GM19438 (cell line): ENCODE measurements around the gene AHNAK2.
"Not testable (repeated sequence)": the region's sequence is repeated elsewhere in the genome, so short reads cannot be mapped to it uniquely, and the experiment has no call there.

ENCODE experiments used
- ATAC-seq: cut with Tn5 transposase; IDR thresholded peaks from one replicate; pipeline ENCODE4 v1.9.1; 2021; ENCODE audit warnings: low read depth; ENCODE audit not compliant: unreplicated experiment

AHNAK2 gene

GRCh38 chr14:104977681-104978653, at the start of gene AHNAK2:
AHNAK2 (minus strand) TSS chr14:104978374; CDS start chr14:104978237, 137 bp downstream.
- ATAC-seq: no peak

GRCh38 chr14:105027718-105028117, 49.5 kb upstream of the AHNAK2 start:
- ATAC-seq: not testable (repeated sequence)

GRCh38 chr14:105026802-105027563, 48.8 kb upstream of the AHNAK2 start:
- no peak for ATAC-seq

- ATAC-seq: peak; percentile 42
These were observed 48.0 kb upstream of the AHNAK2 start for GRCh38 chr14:105026033-105026785.

GRCh38 chr14:105025429-105025828, 47.3 kb upstream of the AHNAK2 start:
- ATAC-seq: no peak

- ATAC-seq: no peak
These were observed 45.8 kb upstream of the AHNAK2 start for GRCh38 chr14:105023791-105024480.

GRCh38 chr14:105023144-105023543, 45.0 kb upstream of the AHNAK2 start:
- no peak for ATAC-seq

- ATAC-seq: no peak
These were observed 44.1 kb upstream of the AHNAK2 start for GRCh38 chr14:105022276-105022670.

- no peak for ATAC-seq
These were observed 43.6 kb upstream of the AHNAK2 start for GRCh38 chr14:105021656-105022275.

GRCh38 chr14:105020815-105021655, 42.9 kb upstream of the AHNAK2 start, which contains the start of gene CDCA4:
CDCA4 (minus strand) TSS chr14:105021083; CDS start chr14:105011929, 9,154 bp downstream.
- ATAC-seq: peak; percentile 65

- peak; percentile 19 for ATAC-seq
These were observed 42.0 kb upstream of the AHNAK2 start for GRCh38 chr14:105019861-105020814.

- no peak for ATAC-seq
These were observed 40.2 kb upstream of the AHNAK2 start for GRCh38 chr14:105018414-105018813.

- no peak for ATAC-seq
These were observed 37.7 kb upstream of the AHNAK2 start for GRCh38 chr14:105015905-105016304.

- ATAC-seq: no peak
These were observed 37.1 kb upstream of the AHNAK2 start for GRCh38 chr14:105015242-105015641.

GRCh38 chr14:105014631-105015030, 36.5 kb upstream of the AHNAK2 start:
- ATAC-seq: no peak

- ATAC-seq: no peak
These were observed 35.9 kb upstream of the AHNAK2 start for GRCh38 chr14:105014032-105014431.

GRCh38 chr14:105013150-105013785, 35.1 kb upstream of the AHNAK2 start:
- ATAC-seq: no peak
